Spinal cord (tissue), 10 donors: ENCODE data around the gene OSBPL6. TPM values are rescaled to one million over a fixed set of nuclear protein-coding genes. Genes with fewer than 3 reads are reported as not detected.
"Not testable (repeated sequence)": the region's sequence is repeated elsewhere in the genome, so short reads cannot be mapped to it uniquely, and the experiment has no call there.

Experiments used
- DNase-seq, 6 donors: peaks; one replicate each; pipeline versions ENCODE4 v3.0.0 to v3.0.0-alpha.2; 2013 to 2015; ENCODE audit warnings: low spot score in 6 of 6, low read depth in 4 of 6
- H3K27ac ChIP-seq: one replicate; pipeline ENCODE4 v1.5.1; 2013; ENCODE audit warnings: low read depth, low read length, control low read depth
- H3K27me3 ChIP-seq: one replicate; pipeline ENCODE4 v1.6.1; 2013; ENCODE audit warnings: low read length; ENCODE audit not compliant: control insufficient read depth, insufficient read depth
- H3K36me3 ChIP-seq: one replicate; pipeline ENCODE4 v1.6.1; 2013; ENCODE audit warnings: low read length; ENCODE audit not compliant: control insufficient read depth, insufficient read depth
- H3K4me1 ChIP-seq: one replicate; pipeline ENCODE4 v1.6.1; 2013; ENCODE audit warnings: low read length; ENCODE audit not compliant: control insufficient read depth, insufficient read depth
- H3K4me3 ChIP-seq: one replicate; pipeline ENCODE4 v1.5.1; 2013; ENCODE audit warnings: low read depth, low read length, control low read depth
- H3K9me3 ChIP-seq: one replicate; pipeline ENCODE4 v1.6.1; 2013; ENCODE audit warnings: low read length; ENCODE audit not compliant: control insufficient read depth, insufficient read depth
- WGBS: methylation state at CpG from one replicate; pipeline ENCODE4 v1.1.5; 2013; ENCODE audit warnings: missing lambda C conversion rate; ENCODE audit not compliant: insufficient coverage; 5-methylcytosine and 5-hydroxymethylcytosine counted together
- polyA plus RNA-seq, 2 donors: library from polyadenylated mRNA; unstranded; fragments of 120-200 nt; gene quantifications; one replicate each; pipeline ENCODE4 v1.2.1, GENCODE V29; 2013; ENCODE audit not compliant: insufficient read length in 2 of 2
- total RNA-seq, 2 donors: library from RNA; depleted of rRNA in 1 of 2; stranded (reverse); fragments of 120-200 nt in 1 of 2; fragments of >200 nt in 1 of 2; gene quantifications; one replicate each; pipeline versions ENCODE4 v1.2.3 to v1.2.4, GENCODE V29; 2013 to 2014
- donor health status: healthy.

The OSBPL6 gene
- total and polyA plus RNA-seq, 4 donors, result 7.3 to 18.8 (median 17.8) TPM

GRCh38 chr2:178394859-178395258, 200.5 kb downstream of the OSBPL6 start:
- no peak for DNase-seq
- no peaks in the 10 kb centered on the region for H3K27me3 ChIP-seq
- no peak overlapping the region for H3K4me3 ChIP-seq
- no peaks in the 10 kb centered on the region for H3K9me3 ChIP-seq
- peaks cover 5% of the 10 kb centered on the region for H3K36me3 ChIP-seq
- no peaks in the 10 kb centered on the region for H3K4me1 ChIP-seq
- no peak overlapping the region for H3K27ac ChIP-seq

GRCh38 chr2:178395295-178395694, 201.0 kb downstream of the OSBPL6 start:
- WGBS, result no CpG with 5 or more reads among the region's 2 CpGs
- H3K4me3 ChIP-seq, result no peak overlapping the region
- H3K9me3 ChIP-seq, result no peaks in the 10 kb centered on the region
- H3K27me3 ChIP-seq, result no peaks in the 10 kb centered on the region
- DNase-seq, result no peak
- no peaks in the 10 kb centered on the region for H3K4me1 ChIP-seq
- peaks cover 1% of the 10 kb centered on the region for H3K36me3 ChIP-seq
- no peak overlapping the region for H3K27ac ChIP-seq

GRCh38 chr2:178395941-178396570, 201.7 kb downstream of the OSBPL6 start:
- no peak for DNase-seq
- Histone ChIP-seq H3K4me3 (no peak overlapping the region), H3K4me1 (no peaks in the 10 kb centered on the region), H3K27ac (no peak overlapping the region), H3K9me3 (no peaks in the 10 kb centered on the region), H3K27me3 (no peaks in the 10 kb centered on the region), H3K36me3 (no peaks in the 10 kb centered on the region)
- WGBS, result no CpG with 5 or more reads among the region's 8 CpGs

- WGBS, result 88% methylated on average over 1 of the region's 7 CpGs
- DNase-seq, result peak in 4 of 6 donors; percentile 35 to 92 (median 58)
- H3K4me3 ChIP-seq, result no peak overlapping the region
- H3K27me3 ChIP-seq, result no peaks in the 10 kb centered on the region
- H3K4me1 ChIP-seq, result no peaks in the 10 kb centered on the region
- no peaks in the 10 kb centered on the region for H3K9me3 ChIP-seq
- no peak overlapping the region for H3K27ac ChIP-seq
- no peaks in the 10 kb centered on the region for H3K36me3 ChIP-seq
These were observed 202.8 kb downstream of the OSBPL6 start for GRCh38 chr2:178397002-178397605.

- H3K27me3 ChIP-seq, result no peaks in the 10 kb centered on the region
- H3K4me3 ChIP-seq, result no peak overlapping the region
- H3K4me1 ChIP-seq, result no peaks in the 10 kb centered on the region
- H3K36me3 ChIP-seq, result no peaks in the 10 kb centered on the region
- 81% methylated on average over 3 of the region's 6 CpGs for WGBS
- DNase-seq, result no peak
- no peaks in the 10 kb centered on the region for H3K9me3 ChIP-seq
- H3K27ac ChIP-seq, result no peak overlapping the region
These were observed 207.7 kb downstream of the OSBPL6 start for GRCh38 chr2:178401994-178402437.

GRCh38 chr2:178403671-178404306, 209.5 kb downstream of the OSBPL6 start:
- no peaks in the 10 kb centered on the region for H3K36me3 ChIP-seq
- H3K4me3 ChIP-seq, result no peak overlapping the region
- 20% methylated on average over 1 of the region's 3 CpGs for WGBS
- H3K27me3 ChIP-seq, result no peaks in the 10 kb centered on the region
- H3K9me3 ChIP-seq, result no peaks in the 10 kb centered on the region
- no peak overlapping the region for H3K27ac ChIP-seq
- no peaks in the 10 kb centered on the region for H3K4me1 ChIP-seq
- no peak for DNase-seq

GRCh38 chr2:178404368-178404767, 210.1 kb downstream of the OSBPL6 start:
- Histone ChIP-seq H3K4me1 (no peaks in the 10 kb centered on the region), H3K9me3 (no peaks in the 10 kb centered on the region), H3K4me3 (no peak overlapping the region), H3K36me3 (no peaks in the 10 kb centered on the region), H3K27ac (no peak overlapping the region), H3K27me3 (no peaks in the 10 kb centered on the region)
- 48% methylated on average over 4 of the region's 4 CpGs for WGBS
- DNase-seq, result no peak

GRCh38 chr2:178409261-178409660, 214.9 kb downstream of the OSBPL6 start:
- no peak for DNase-seq
- Histone ChIP-seq H3K36me3 (no peaks in the 10 kb centered on the region), H3K27me3 (no peaks in the 10 kb centered on the region), H3K4me1 (no peaks in the 10 kb centered on the region), H3K27ac (no peak overlapping the region), H3K4me3 (no peak overlapping the region), H3K9me3 (no peaks in the 10 kb centered on the region)
- WGBS, result no CpG with 5 or more reads among the region's 5 CpGs

GRCh38 chr2:178412047-178412446, 217.7 kb downstream of the OSBPL6 start:
- H3K36me3 ChIP-seq, result no peaks in the 10 kb centered on the region
- H3K27ac ChIP-seq, result no peak overlapping the region
- no peaks in the 10 kb centered on the region for H3K9me3 ChIP-seq
- H3K27me3 ChIP-seq, result no peaks in the 10 kb centered on the region
- DNase-seq, result no peak
- peaks cover 3% of the 10 kb centered on the region for H3K4me1 ChIP-seq
- no peak overlapping the region for H3K4me3 ChIP-seq
- 30% methylated on average over 1 of the region's 3 CpGs for WGBS

- H3K27me3 ChIP-seq, H3K4me1 ChIP-seq, DNase-seq, H3K36me3 ChIP-seq, H3K27ac ChIP-seq, H3K4me3 ChIP-seq, H3K9me3 ChIP-seq: not testable (repeated sequence)
- WGBS, result no CpG with 5 or more reads among the region's 8 CpGs
These were observed 218.1 kb downstream of the OSBPL6 start for GRCh38 chr2:178412453-178412852.
